AG09309 (cell line): ENCODE results near the gene CSNK2A1.

Experiments
- DNase-seq: peaks from one replicate; pipeline ENCODE4 v3.0.0-alpha.2; 2010; ENCODE audit warnings: low read depth
- H3K4me3 ChIP-seq: 2 replicates; pipeline ENCODE4 v1.5.1; 2011; ENCODE audit warnings: mild to moderate bottlenecking, low read depth, low read length, moderate library complexity; ENCODE audit not compliant: control insufficient read depth
- TF ChIP-seq, protein P1 (sequence below): IDR thresholded peaks from 2 replicates; pipeline ENCODE4 v1.5.1; 2011; ENCODE audit warnings: mild to moderate bottlenecking, low read depth, low read length, inconsistent platforms; ENCODE audit not compliant: insufficient read depth, control insufficient read depth; ENCODE audit errors: missing control alignments

The CSNK2A1 gene

DNA sequence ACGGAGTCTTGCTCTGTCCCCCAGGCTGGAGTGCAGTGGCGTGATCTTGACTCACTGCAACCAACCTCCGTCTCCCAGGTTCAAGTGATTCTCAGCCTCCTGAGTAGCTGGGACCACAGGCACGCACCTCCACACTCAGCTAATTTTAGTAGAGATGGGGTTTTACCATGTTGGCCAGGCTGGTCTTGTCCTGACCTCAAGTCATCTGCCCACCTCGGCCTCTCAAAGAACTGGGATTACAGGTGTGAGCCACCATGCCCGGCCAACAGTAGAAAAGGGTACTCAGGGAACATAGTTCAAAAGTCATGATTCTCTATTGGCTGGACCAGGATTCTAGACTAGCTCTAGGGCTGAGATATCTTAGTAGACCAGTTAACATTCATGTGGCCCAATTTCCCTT lies 5.6 kb downstream of the CSNK2A1 start:
- no peak for DNase-seq
- H3K4me3 ChIP-seq: no peak overlapping the region
- TF ChIP-seq, protein P1, sequence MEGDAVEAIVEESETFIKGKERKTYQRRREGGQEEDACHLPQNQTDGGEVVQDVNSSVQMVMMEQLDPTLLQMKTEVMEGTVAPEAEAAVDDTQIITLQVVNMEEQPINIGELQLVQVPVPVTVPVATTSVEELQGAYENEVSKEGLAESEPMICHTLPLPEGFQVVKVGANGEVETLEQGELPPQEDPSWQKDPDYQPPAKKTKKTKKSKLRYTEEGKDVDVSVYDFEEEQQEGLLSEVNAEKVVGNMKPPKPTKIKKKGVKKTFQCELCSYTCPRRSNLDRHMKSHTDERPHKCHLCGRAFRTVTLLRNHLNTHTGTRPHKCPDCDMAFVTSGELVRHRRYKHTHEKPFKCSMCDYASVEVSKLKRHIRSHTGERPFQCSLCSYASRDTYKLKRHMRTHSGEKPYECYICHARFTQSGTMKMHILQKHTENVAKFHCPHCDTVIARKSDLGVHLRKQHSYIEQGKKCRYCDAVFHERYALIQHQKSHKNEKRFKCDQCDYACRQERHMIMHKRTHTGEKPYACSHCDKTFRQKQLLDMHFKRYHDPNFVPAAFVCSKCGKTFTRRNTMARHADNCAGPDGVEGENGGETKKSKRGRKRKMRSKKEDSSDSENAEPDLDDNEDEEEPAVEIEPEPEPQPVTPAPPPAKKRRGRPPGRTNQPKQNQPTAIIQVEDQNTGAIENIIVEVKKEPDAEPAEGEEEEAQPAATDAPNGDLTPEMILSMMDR: no peak

DNA sequence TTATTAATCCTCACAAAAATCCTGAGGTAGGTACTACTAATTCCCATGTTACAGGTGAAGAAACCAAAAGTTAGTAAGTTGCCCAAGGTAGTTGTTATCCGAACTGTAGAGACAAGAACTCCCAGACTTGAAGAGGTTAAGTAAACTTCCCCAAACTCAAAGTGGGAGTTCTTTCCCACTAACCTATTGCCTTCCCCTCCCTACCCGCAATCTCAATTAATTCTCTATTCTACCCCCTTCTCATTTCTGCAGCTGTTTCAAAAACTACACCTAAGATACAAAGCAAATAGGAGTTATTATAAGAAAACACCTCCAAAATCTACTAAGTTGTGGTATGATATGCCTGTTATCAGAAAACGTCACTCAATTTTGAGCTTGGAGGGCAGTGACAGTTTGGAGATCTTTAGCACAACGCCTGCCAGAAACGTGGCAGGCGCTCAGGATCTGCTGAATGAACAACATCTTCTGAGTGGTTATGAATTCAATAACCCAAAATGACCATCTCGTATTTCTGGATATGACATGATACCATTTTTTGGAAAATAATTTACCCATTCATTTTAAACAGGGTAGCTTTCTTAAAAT lies 7.1 kb downstream of the CSNK2A1 start:
- no peak for DNase-seq
- TF ChIP-seq, protein P1: no peak
- H3K4me3 ChIP-seq: no peak overlapping the region

DNA sequence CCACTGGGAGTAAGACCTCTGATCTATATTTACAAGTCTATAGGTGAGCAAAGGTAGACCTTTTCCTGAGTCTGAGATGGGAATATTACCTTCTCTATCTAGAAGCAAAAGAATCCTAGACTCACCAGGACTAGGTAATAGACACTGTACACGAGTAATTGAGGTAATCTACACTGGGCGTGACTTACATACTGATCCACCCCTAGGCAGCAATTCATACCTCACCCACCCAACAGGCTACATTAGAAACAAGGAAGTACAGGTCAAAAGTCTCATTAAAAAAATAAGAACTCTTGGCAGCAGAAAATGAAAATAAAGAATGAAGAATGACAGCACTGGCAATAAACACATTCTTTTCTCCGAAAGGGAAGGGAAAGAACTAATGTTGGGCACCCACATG lies 7.6 kb downstream of the CSNK2A1 start:
- no peak overlapping the region for H3K4me3 ChIP-seq
- DNase-seq: no peak
- TF ChIP-seq, protein P1: no peak

DNA sequence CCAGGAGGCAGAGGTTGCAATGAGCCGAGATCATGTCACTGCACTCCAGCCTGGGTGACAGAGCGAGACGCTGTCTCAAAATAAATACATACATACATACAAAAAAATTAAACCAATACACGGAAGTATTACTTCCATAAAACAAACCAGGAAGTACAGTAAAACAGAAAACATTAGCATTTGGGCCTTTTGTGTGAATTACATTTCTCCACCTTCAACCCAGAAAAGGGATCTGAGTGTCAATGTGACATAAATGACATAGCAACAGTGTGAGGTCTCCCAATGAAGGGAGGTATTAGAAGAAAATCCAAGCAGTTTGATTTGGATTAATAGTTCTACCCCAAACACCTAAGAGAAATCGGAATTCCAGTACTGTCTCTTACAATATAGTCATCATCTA lies 10.1 kb downstream of the CSNK2A1 start:
- DNase-seq: no peak
- TF ChIP-seq, protein P1: no peak
- no peak overlapping the region for H3K4me3 ChIP-seq

DNA sequence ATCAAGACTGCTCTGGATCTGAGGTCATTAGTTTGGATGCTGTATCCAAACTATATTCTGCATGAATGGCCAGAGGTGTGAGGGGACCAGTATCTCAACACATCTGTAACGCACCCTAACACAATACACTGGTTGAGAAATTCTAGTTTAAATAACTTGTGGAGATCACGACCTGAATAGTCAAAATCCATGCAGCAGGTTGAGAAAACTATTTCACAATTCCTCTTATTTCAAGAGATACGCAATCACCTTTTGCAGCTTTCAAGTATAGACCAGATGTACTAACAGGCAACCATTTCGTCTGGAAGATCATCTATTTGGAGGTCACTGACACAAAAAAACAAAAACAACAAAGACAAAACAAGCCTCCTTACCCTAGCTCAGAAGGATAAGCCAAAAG lies 11.1 kb downstream of the CSNK2A1 start:
- TF ChIP-seq, protein P1: no peak
- no peak for DNase-seq
- no peak overlapping the region for H3K4me3 ChIP-seq

DNA sequence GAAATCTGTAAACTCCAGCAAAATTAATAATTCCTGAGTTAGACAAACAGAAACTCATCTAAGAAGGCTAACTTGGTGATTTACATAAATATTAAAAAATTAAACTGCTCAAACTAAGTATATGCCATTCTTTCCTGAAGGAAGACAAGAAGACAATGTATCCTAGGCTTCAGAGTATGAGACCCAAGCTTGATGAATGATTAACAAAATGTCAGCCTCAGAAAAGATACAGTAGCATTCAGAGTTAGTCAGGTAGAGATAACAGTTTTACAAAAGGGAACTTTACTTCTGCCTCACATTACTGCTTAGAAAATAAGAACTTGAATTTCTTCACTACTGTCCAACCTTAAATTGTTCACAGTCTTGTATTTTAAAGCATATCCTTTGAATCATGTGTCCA lies 12.0 kb downstream of the CSNK2A1 start:
- no peak for DNase-seq
- no peak overlapping the region for H3K4me3 ChIP-seq
- TF ChIP-seq, protein P1: no peak

DNA sequence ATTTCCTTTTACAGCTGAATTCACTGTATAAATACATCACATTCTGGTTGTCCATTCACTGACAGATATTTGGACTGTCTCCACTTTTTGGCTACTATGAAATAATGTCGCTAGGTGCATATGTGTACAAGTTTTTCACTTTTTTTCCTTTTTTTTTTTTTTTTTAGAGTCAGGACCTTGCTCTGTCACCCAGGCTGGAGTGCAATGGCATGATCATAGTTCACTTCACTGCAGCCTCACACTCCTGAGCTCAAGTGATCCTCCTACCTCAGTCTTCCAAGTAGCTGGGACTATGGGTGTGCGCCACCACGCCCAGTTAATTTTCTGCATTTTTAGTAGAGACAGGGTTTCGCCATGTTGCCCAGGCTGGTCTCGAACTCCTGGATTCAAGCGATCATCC lies 13.3 kb downstream of the CSNK2A1 start:
- no peak overlapping the region for H3K4me3 ChIP-seq
- TF ChIP-seq, protein P1: no peak
- DNase-seq: no peak
